GM12878 (cell line): ENCODE results near the gene DNASE1L1. TPM values are rescaled to one million over a fixed set of nuclear protein-coding genes. Genes with fewer than 3 reads are reported as not detected.

Experiments
- ATAC-seq: fragments of 200-7000 bp; cut with Tn5 transposase; 3 replicates; pipeline ENCODE4 v1.9.1; 2020; ENCODE audit warnings: mild to moderate bottlenecking, moderate library complexity
- BruUV-seq: library from RNA; stranded (reverse); fragments of 400-500 nt; replicated peaks from 2 replicates; lab custom pipeline; 2021; lab: Mats Ljungman, UMichigan
- CTCF ChIA-PET: fragments of 300-600 bp; sonication (Branson Sonifier 250); formaldehyde crosslinking; extraction: SDS; loops from one replicate; lab custom pipeline; 2021; ENCODE audit warnings: inconsistent platforms; lab: Yijun Ruan, JAX
- POLR2A ChIA-PET: fragments of 350-600 bp; formaldehyde crosslinking; extraction: SDS; loops from one replicate; lab custom pipeline; 2021; ENCODE audit warnings: inconsistent platforms; lab: Charles Lee
- RAD21 ChIA-PET: fragments of 300-600 bp; sonication (Branson Sonifier 250); formaldehyde crosslinking; loops from one replicate; lab custom pipeline; 2023; ENCODE audit warnings: antibody characterized with exemption; ENCODE audit not compliant: unreplicated experiment; lab: Charles Lee
- SMC1A ChIA-PET: fragments of 300-600 bp; sonication (Branson Sonifier 250); formaldehyde crosslinking; loops from one replicate; lab custom pipeline; 2023; ENCODE audit not compliant: unreplicated experiment, uncharacterized antibody; lab: Charles Lee
- DNase-seq: peaks from one replicate; pipeline ENCODE4 v3.0.0-alpha.2; 2011; ENCODE audit warnings: low read depth, low spot score
- FAIRE-seq: peaks from 3 replicates; lab custom pipeline; 2011; peaks lifted over from hg19 to GRCh38; lab: Jason Lieb, UNC
- H2AFZ ChIP-seq: 2 replicates; pipeline ENCODE4 v1.6.0; 2011; ENCODE audit warnings: low read depth, low read length, control low read depth; ENCODE audit not compliant: control insufficient read depth
- H3K27ac ChIP-seq: 2 replicates; pipeline ENCODE4 v1.5.1; 2011; ENCODE audit warnings: control low read depth; ENCODE audit not compliant: control insufficient read depth, insufficient read depth
- H3K27me3 ChIP-seq, 2 experiments: replicated peaks in 1 of 2; 2 replicates each; pipeline versions ENCODE4 v1.6.0 to v1.6.1; 2011; ENCODE audit warnings: low read length in 1 of 2; ENCODE audit not compliant: control insufficient read depth in 2 of 2, insufficient read depth in 2 of 2
- H3K36me3 ChIP-seq, 2 experiments: 2 replicates each; pipeline ENCODE4 v1.5.1; 2011; ENCODE audit warnings: low read length in 1 of 2; ENCODE audit not compliant: control insufficient read depth in 2 of 2, insufficient read depth in 2 of 2
- H3K4me1 ChIP-seq: 2 replicates; pipeline ENCODE4 v1.6.1; 2011; ENCODE audit warnings: mild to moderate bottlenecking, low read length, moderate library complexity, mixed read lengths; ENCODE audit not compliant: control insufficient read depth, insufficient read depth
- H3K4me2 ChIP-seq: 2 replicates; pipeline ENCODE4 v1.6.0; 2011; ENCODE audit warnings: control low read depth; ENCODE audit not compliant: control insufficient read depth, insufficient read depth
- H3K4me3 ChIP-seq: fragments of 200-600 bp; sonication (generic); 2 replicates; pipeline ENCODE4 v1.5.1; 2016
- H3K79me2 ChIP-seq: 2 replicates; pipeline ENCODE4 v1.6.0; 2011; ENCODE audit warnings: low read length; ENCODE audit not compliant: control insufficient read depth, insufficient read depth
- H3K9ac ChIP-seq: 2 replicates; pipeline ENCODE4 v1.8.0; 2011; ENCODE audit warnings: low read length, control low read depth, mixed read lengths; ENCODE audit not compliant: control insufficient read depth, insufficient read depth
- H3K9me3 ChIP-seq: replicated peaks from 3 replicates; pipeline ENCODE4 v1.5.1; 2011; ENCODE audit warnings: mild to moderate bottlenecking, low read length; ENCODE audit not compliant: control insufficient read depth, insufficient read depth
- H4K20me1 ChIP-seq: 2 replicates; pipeline ENCODE4 v1.6.0; 2011; ENCODE audit not compliant: control insufficient read depth, insufficient read depth
- IRF4 ChIP-seq: IDR thresholded peaks from 2 replicates; pipeline ENCODE4 v1.6.1; 2011; ENCODE audit warnings: low read depth, low read length
- POLR2A ChIP-seq: IDR thresholded peaks from 2 replicates; pipeline ENCODE4 v1.6.1; 2011; ENCODE audit warnings: low read depth, mild to moderate bottlenecking, low read length
- ZSCAN29 ChIP-seq: fragments of 450-650 bp; IDR thresholded peaks from 2 replicates; pipeline ENCODE4 v1.6.1; 2017; ENCODE audit warnings: mild to moderate bottlenecking, moderate library complexity
- WGBS: methylation state at CpG from one replicate; pipeline ENCODE4 v1.1.6; 2016; ENCODE audit warnings: low lambda C conversion rate; ENCODE audit not compliant: insufficient replicate concordance, insufficient coverage; ENCODE audit errors: missing lambda C conversion rate; 5-methylcytosine and 5-hydroxymethylcytosine counted together
- in situ Hi-C: fragments of 300-500 bp; cut with MboI; formaldehyde crosslinking; loops from 9 replicates; pipeline ENCODE4 v1.14.3; 2018; ENCODE audit warnings: mixed read lengths
- intact Hi-C: fragments of 100-400 bp; cut with micrococcal nuclease; formaldehyde crosslinking; loops from one replicate; pipeline ENCODE4 v1.14.2; 2022; ENCODE audit not compliant: unreplicated experiment
- polyA plus RNA-seq, 11 experiments: library from polyadenylated mRNA; depleted of rRNA in 4 of 11; unstranded in 6 of 11; stranded (reverse) in 5 of 11; fragments of >200 nt; fragmentation: Nextera tagmentation in 4 of 11; fragmentation: Illumina TruSeq in 1 of 11; extraction: Ambion mirVana in 4 of 11; extraction: Trizol in 1 of 11; gene quantifications; 1 replicate in 1 of 11; 2 replicates in 10 of 11; pipeline versions ENCODE4 v1.2.1 to v1.2.3, GENCODE V29; 2011 to 2016; ENCODE audit warnings: inconsistent platforms in 2 of 11, missing spikeins in 2 of 11, low read depth in 1 of 11
- total RNA-seq, 4 experiments: library from RNA; depleted of rRNA in 3 of 4; stranded (reverse); fragments of >200 nt in 3 of 4; fragmentation: Illumina TruSeq in 1 of 4; extraction: Trizol in 1 of 4; gene quantifications; 2 replicates each; pipeline versions ENCODE4 v1.2.1 to v1.2.3, GENCODE V29; 2013 to 2021
- TF ChIP-seq, protein P1 (sequence below): fragments of 450-650 bp; IDR thresholded peaks from 2 replicates; pipeline ENCODE4 v1.6.1; 2018; ENCODE audit warnings: mild to moderate bottlenecking, low read depth, moderate library complexity; ENCODE audit not compliant: partially characterized antibody

Gene DNASE1L1
- total and polyA plus RNA-seq, 10 of the 15 experiments (the other 5 are each of a cell fraction or from before 2014, with no cell fraction given), result 0.60 to 22.7 (median 6.8) TPM

DNA sequence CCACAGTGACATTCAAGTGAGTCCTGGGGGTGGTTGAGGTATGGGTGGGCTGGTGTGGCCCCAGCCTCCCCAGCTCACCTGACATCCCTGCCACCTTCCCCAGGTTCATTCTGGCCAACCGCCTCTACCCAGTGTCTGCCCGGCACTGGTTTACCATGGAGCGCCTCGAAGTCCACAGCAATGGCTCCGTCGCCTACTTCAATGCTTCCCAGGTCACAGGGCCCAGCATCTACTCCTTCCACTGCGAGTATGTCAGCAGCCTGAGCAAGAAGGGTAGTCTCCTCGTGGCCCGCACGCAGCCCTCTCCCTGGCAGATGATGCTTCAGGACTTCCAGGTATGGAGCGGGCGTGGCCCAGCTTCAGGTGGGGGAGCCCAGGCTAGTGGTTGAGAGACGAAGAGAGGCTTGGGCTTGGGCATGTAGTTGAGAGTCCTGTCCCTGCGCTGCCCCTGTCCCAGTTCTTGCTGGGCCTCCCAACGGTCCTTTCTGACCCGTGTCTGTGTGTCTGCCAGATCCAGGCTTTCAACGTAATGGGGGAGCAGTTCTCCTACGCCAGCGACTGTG lies 26.2 kb upstream of the DNASE1L1 start:
- H3K4me1 ChIP-seq, result no peaks in the 10 kb centered on the region
- H3K4me3 ChIP-seq, result no peak overlapping the region
- CTCF ChIA-PET, result no interaction called here
- H3K27me3 ChIP-seq, result no peaks in the 10 kb centered on the region
- RAD21 ChIA-PET, result no interaction called here
- TF ChIP-seq ZSCAN29 (no peak), IRF4 (no peak)
- H3K4me2 ChIP-seq, result no peak overlapping the region
- H3K9me3 ChIP-seq, result no peaks in the 10 kb centered on the region; the same call in 2 of the 3 replicates
- ATAC-seq (no peak), FAIRE-seq (no peak), DNase-seq (no peak)
- in situ Hi-C loops (no loop called here), intact Hi-C loops (loop anchor here (5.0 kb wide), 2 partner anchors 38 to 42 kb away; partner anchors contain the start of genes LAGE3 and RPL10)
- H2AFZ ChIP-seq, result no peak overlapping the region
- 88% methylated on average over 19 of the region's 19 CpGs for WGBS
- peaks cover 0 to 2% of the 10 kb centered on the region in 2 experiments; a peak in 1 of 4 replicates for H3K36me3 ChIP-seq
- no peak overlapping the region for H3K27ac ChIP-seq
- H3K9ac ChIP-seq, result no peak overlapping the region
- SMC1A ChIA-PET, result no interaction called here
- POLR2A ChIA-PET, result interaction anchor here (0.5 kb wide), 2 partner anchors 46 to 57 kb away, joined by 3 to 6 read pairs; no protein-coding TSS in a partner anchor
- H3K79me2 ChIP-seq, result peaks cover 21% of the 10 kb centered on the region
- no peaks in the 10 kb centered on the region for H4K20me1 ChIP-seq
- BruUV-seq, result no TSS peak

DNA sequence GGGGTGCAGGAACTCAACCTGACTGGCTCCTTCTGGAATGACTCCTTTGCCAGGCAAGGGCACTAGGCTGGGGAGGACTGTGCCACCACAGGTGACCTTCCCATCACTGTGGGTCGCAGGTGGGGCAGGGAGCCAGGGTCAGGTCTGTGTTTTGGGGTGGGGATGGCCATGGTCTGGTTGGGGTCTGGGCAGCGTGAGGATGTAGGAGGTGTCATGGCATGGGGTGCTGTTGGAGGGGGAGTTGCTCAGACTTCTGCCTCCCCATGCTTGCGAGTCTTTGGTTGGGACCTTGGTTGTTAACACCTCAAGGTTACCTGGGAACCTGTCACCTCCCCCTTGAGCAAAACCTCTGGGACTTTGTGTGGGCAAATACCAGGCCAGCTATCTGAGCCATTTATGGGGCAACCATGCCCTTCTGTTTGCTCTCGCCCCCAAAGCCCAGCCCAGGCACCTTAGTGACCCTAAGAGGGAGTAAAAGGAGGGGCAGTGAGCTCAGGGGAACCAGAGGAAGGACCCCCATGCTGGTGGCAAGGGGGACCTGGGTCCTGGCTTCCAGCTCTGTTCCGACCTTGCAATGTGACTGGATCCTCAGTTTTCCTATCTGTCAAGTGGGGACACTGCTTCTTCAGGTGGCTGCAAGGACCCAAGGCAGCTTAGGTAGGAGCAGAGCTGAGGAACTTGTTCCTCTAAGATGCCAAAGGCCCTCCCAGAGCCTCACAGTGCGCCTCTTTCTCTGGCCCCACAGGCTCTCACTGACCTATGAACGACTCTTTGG lies 25.5 kb upstream of the DNASE1L1 start:
- in situ Hi-C loops, result no loop called here
- Histone ChIP-seq H3K9ac (no peak overlapping the region), H3K36me3 (peaks cover 0 to 2% of the 10 kb centered on the region in 2 experiments; a peak in 1 of 4 replicates), H3K4me1 (no peaks in the 10 kb centered on the region), H4K20me1 (no peaks in the 10 kb centered on the region), H3K27me3 (no peaks in the 10 kb centered on the region), H3K4me3 (no peak overlapping the region), H3K4me2 (no peak overlapping the region), H3K27ac (no peak overlapping the region), H3K79me2 (peaks cover 25% of the 10 kb centered on the region), H2AFZ (no peak overlapping the region), H3K9me3 (no peaks in the 10 kb centered on the region; the same call in 2 of the 3 replicates)
- ChIA-PET CTCF (no interaction called here), RAD21 (no interaction called here), SMC1A (no interaction called here), POLR2A (no interaction called here)
- intact Hi-C loops, result loop anchor here (5.0 kb wide), 2 partner anchors 37 to 43 kb away; partner anchors contain the start of genes LAGE3 and RPL10
- BruUV-seq, result no TSS peak
- 54% methylated on average over 7 of the region's 7 CpGs for WGBS
- DNase-seq (no peak), FAIRE-seq (no peak), ATAC-seq (no peak)
- TF ChIP-seq, protein P1, sequence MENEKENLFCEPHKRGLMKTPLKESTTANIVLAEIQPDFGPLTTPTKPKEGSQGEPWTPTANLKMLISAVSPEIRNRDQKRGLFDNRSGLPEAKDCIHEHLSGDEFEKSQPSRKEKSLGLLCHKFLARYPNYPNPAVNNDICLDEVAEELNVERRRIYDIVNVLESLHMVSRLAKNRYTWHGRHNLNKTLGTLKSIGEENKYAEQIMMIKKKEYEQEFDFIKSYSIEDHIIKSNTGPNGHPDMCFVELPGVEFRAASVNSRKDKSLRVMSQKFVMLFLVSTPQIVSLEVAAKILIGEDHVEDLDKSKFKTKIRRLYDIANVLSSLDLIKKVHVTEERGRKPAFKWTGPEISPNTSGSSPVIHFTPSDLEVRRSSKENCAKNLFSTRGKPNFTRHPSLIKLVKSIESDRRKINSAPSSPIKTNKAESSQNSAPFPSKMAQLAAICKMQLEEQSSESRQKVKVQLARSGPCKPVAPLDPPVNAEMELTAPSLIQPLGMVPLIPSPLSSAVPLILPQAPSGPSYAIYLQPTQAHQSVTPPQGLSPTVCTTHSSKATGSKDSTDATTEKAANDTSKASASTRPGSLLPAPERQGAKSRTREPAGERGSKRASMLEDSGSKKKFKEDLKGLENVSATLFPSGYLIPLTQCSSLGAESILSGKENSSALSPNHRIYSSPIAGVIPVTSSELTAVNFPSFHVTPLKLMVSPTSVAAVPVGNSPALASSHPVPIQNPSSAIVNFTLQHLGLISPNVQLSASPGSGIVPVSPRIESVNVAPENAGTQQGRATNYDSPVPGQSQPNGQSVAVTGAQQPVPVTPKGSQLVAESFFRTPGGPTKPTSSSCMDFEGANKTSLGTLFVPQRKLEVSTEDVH, result no peak
- TF ChIP-seq POLR2A, result 0 out of 2 replicates have a peak, but pooled peaks have one; percentile 34
